ENCODE measurements around the gene NLGN1. TPM values are rescaled to one million over a fixed set of nuclear protein-coding genes. Genes with fewer than 3 reads are reported as not detected.

NLGN1 gene
- total and polyA plus RNA-seq, 7 experiments from 2014 or later, result not detected

DNA sequence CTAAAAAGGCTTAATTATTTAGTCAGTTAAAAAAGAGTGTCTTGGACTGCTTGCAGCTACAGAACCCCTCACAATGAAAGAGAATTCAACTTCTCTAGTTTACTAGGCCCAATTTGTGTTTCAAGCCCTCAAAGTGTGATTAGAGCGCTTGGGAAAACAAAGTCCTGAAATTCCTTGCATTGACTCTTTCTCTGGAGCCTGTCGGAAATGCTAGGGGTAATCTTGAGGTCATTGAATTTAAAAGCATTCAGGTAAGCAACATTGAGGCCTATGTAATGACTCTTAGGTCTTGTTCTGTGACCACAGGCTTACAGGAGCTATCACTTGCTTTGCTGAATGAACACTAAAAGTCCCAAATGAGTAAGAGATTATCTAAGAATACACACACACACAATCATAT is 186.0 kb downstream of the NLGN1 start:
- H3K4me1 ChIP-seq (ENCODE audit: control insufficient read depth in 2 of 2, insufficient read depth in 2 of 2, low read length in 2 of 2), result no peaks in the 10 kb centered on the region
- ChIA-PET CTCF (no interaction called here), POLR2A (no interaction called here)
- Mint-ChIP-seq H3K4me3 (no peak overlapping the region), H3K9me3 (peaks cover 0 to 7% (median 0%) of the 10 kb centered on the region in 11 donors), H3K27me3 (peaks cover 29 to 31% (median 31%) of the 10 kb centered on the region in 5 donors), H3K27ac (no peak overlapping the region), H3K36me3 (no peaks in the 10 kb centered on the region), H3K4me1 (peaks cover 6 to 14% (median 9%) of the 10 kb centered on the region in 7 donors)
- no peaks in the 10 kb centered on the region for H3K27me3 ChIP-seq (ENCODE audit: control insufficient read depth in 2 of 2, insufficient read depth in 2 of 2, low read length in 2 of 2)
- no peaks in the 10 kb centered on the region for H3K36me3 ChIP-seq (ENCODE audit: control insufficient read depth in 2 of 3, insufficient read depth in 3 of 3, low read length in 3 of 3)
- intact Hi-C loops (cut with micrococcal nuclease), result loop anchor here in 1 of 2 donors (10.0 kb wide), 1 partner anchor 189 kb away; the partner anchor contains the start of gene NLGN1
- no peak overlapping the region for H3K4me3 ChIP-seq (ENCODE audit: low read length)
- H3K9me3 ChIP-seq (ENCODE audit: control insufficient read depth in 2 of 3, low read length in 3 of 3), result no peaks in the 10 kb centered on the region
- H3K27ac ChIP-seq (ENCODE audit: low read depth, low read length), result no peak overlapping the region
- no peak for DNase-seq
- no peak for ATAC-seq

DNA sequence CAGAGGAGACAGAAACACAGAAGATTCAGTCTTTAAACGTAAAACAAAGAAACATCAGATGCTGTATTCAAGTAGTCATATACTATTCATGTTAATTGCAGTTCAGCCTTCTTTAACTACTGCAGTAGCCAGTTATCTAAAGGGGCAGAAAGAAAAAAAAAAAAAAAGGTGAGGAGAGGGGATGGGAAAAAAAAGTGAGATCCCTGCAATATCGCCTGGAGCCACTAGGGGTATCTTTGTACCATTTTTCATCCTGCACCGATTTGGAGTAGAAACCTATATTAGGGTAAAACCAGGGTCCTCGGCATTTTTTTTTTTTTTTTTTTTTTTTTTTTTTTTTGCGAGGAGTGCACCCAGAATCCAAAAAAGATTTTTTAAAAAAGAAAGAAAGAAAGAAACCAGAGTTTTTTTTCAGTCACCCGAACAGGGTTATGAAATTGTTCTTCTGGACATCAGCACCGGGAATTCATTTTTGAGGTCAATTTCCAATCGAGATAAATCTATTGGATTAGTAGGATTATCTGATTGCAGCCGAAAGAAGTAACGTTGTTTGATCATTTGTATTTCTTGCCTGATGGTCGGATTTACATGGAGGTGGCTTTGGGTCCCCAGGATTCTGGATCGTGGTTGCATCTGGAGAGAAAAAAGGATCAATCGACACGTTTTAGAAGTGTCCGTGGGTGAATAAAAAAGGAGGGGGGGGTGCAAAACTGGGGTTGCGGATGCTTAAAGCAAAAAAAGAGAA is 186.7 kb downstream of the NLGN1 start:
- ChIA-PET CTCF (no interaction called here), POLR2A (no interaction called here)
- Mint-ChIP-seq H3K4me3 (peak overlapping the region in 4 of 10 donors; percentile 8 to 48 (median 20)), H3K4me1 (peaks cover 6 to 14% (median 9%) of the 10 kb centered on the region in 7 donors), H3K36me3 (no peaks in the 10 kb centered on the region), H3K27me3 (peaks cover 29 to 31% (median 31%) of the 10 kb centered on the region in 5 donors), H3K9me3 (peaks cover 0 to 7% (median 0%) of the 10 kb centered on the region in 11 donors), H3K27ac (no peak overlapping the region)
- no peaks in the 10 kb centered on the region for H3K27me3 ChIP-seq (ENCODE audit: control insufficient read depth in 2 of 2, insufficient read depth in 2 of 2, low read length in 2 of 2)
- no peaks in the 10 kb centered on the region for H3K36me3 ChIP-seq (ENCODE audit: control insufficient read depth in 2 of 3, insufficient read depth in 3 of 3, low read length in 3 of 3)
- no peak overlapping the region for H3K27ac ChIP-seq (ENCODE audit: low read depth, low read length)
- no peaks in the 10 kb centered on the region for H3K9me3 ChIP-seq (ENCODE audit: control insufficient read depth in 2 of 3, low read length in 3 of 3)
- H3K4me1 ChIP-seq (ENCODE audit: control insufficient read depth in 2 of 2, insufficient read depth in 2 of 2, low read length in 2 of 2), result no peaks in the 10 kb centered on the region
- no peak for ATAC-seq
- intact Hi-C loops (cut with micrococcal nuclease), result loop anchor here in 1 of 2 donors (10.0 kb wide), 1 partner anchor 189 kb away; the partner anchor contains the start of gene NLGN1
- H3K4me3 ChIP-seq (ENCODE audit: low read length), result no peak overlapping the region
- DNase-seq, result no peak

DNA sequence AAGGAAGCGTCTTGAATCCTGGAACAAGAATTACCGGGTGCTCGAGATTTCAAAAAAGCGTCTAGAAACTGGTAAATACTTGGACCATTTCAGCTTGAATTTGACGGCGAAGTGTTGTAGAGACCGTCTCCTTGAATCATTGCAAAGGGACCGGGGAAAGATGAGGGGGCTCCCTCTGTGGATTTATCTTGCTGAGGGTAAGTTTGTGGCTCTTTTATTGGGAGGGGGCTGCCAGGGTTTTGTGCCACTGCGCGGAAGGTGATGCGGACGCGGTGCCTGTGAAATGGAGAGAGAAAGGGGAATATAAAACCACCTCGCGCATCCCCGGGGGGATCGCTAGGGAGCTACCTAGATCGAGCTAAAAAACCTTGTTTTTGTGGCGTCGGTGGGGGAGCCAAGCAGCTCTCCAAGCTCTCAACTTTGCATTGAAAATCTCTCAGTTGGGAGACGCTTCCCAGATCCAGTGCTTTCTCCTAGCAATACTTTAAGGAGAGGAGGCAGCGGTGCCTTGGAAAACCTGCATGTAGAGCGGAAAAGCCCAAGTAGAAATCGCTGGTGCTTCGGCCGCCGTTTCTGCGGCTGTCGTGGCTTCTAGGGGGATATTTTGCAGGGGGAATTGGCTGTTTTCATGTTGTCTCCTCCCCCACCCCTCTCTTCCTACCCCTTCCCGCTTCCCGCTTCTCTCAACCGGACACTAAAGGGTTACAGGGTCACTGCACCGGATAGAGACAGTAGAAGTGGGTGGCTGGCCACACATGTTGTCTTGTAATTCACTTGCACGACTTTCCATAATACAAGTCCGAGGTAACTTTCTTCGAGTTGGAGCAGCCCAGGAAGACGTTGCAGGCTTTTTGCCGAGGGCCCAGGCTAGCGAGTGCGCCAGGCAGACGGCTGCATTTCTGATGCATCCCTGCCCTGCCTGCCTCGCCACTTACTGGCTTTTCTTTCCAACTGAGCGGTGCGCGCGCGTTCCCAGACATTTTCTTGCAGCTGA is 187.6 kb downstream of the NLGN1 start:
- no peak for DNase-seq
- no peak for ATAC-seq
- H3K9me3 ChIP-seq (ENCODE audit: control insufficient read depth in 2 of 3, low read length in 3 of 3), result no peaks in the 10 kb centered on the region
- Mint-ChIP-seq H3K4me3 (peak overlapping the region in 6 of 10 donors; percentile 10 to 48 (median 27)), H3K27ac (no peak overlapping the region), H3K27me3 (peaks cover 29 to 31% (median 31%) of the 10 kb centered on the region in 5 donors), H3K9me3 (peaks cover 0 to 7% (median 0%) of the 10 kb centered on the region in 11 donors), H3K36me3 (no peaks in the 10 kb centered on the region), H3K4me1 (peaks cover 6 to 14% (median 9%) of the 10 kb centered on the region in 7 donors)
- intact Hi-C loops (cut with micrococcal nuclease), result loop anchor here in 1 of 2 donors (10.0 kb wide), 1 partner anchor 190 kb away; the partner anchor contains the start of gene NLGN1
- ChIA-PET POLR2A (no interaction called here), CTCF (no interaction called here)
- no peaks in the 10 kb centered on the region for H3K36me3 ChIP-seq (ENCODE audit: control insufficient read depth in 2 of 3, insufficient read depth in 3 of 3, low read length in 3 of 3)
- H3K4me3 ChIP-seq (ENCODE audit: low read length), result no peak overlapping the region
- H3K4me1 ChIP-seq (ENCODE audit: control insufficient read depth in 2 of 2, insufficient read depth in 2 of 2, low read length in 2 of 2), result no peaks in the 10 kb centered on the region
- no peaks in the 10 kb centered on the region for H3K27me3 ChIP-seq (ENCODE audit: control insufficient read depth in 2 of 2, insufficient read depth in 2 of 2, low read length in 2 of 2)
- no peak overlapping the region for H3K27ac ChIP-seq (ENCODE audit: low read depth, low read length)

GRCh38 chr3:173586166-173586565 is 188.6 kb downstream of the NLGN1 start:
- no peak for ATAC-seq
- Mint-ChIP-seq H3K4me1 (peaks cover 6 to 14% (median 9%) of the 10 kb centered on the region in 7 donors), H3K27ac (no peak overlapping the region), H3K9me3 (peaks cover 0 to 7% (median 0%) of the 10 kb centered on the region in 11 donors), H3K4me3 (no peak overlapping the region), H3K36me3 (no peaks in the 10 kb centered on the region), H3K27me3 (peaks cover 29 to 31% (median 31%) of the 10 kb centered on the region in 5 donors)
- no peaks in the 10 kb centered on the region for H3K27me3 ChIP-seq (ENCODE audit: control insufficient read depth in 2 of 2, insufficient read depth in 2 of 2, low read length in 2 of 2)
- CTCF ChIA-PET, result no interaction called here
- H3K9me3 ChIP-seq (ENCODE audit: control insufficient read depth in 2 of 3, low read length in 3 of 3), result no peaks in the 10 kb centered on the region
- intact Hi-C loops (cut with micrococcal nuclease), result loop anchor here in 1 of 2 donors (10.0 kb wide), 1 partner anchor 191 kb away; the partner anchor contains the start of gene NLGN1
- H3K4me3 ChIP-seq (ENCODE audit: low read length), result no peak overlapping the region
- no peak overlapping the region for H3K27ac ChIP-seq (ENCODE audit: low read depth, low read length)
- no peaks in the 10 kb centered on the region for H3K36me3 ChIP-seq (ENCODE audit: control insufficient read depth in 2 of 3, insufficient read depth in 3 of 3, low read length in 3 of 3)
- no peak for DNase-seq
- no peaks in the 10 kb centered on the region for H3K4me1 ChIP-seq (ENCODE audit: control insufficient read depth in 2 of 2, insufficient read depth in 2 of 2, low read length in 2 of 2)
- POLR2A ChIA-PET, result no interaction called here

DNA sequence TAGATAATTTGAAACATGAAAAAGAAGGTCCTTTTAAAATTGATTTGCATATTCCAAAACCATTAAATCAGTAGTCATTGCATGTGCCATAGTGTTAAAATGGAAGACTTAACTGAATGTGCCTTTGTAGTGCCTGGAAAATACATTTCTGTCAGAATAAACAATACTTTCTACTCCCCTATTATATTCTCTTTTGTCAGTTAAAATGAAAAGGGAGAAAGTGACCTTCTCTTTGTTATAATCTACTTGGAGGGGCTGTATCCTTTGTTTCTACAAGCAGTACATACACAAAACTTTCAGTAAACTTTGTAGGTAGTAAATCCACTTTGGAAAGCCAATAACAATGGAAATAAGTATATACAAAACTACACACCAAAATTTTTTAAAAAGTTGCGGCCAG is 189.5 kb downstream of the NLGN1 start:
- H3K4me1 Mint-ChIP-seq, result peaks cover 6 to 14% (median 9%) of the 10 kb centered on the region in 7 donors
- no peak overlapping the region for H3K4me3 ChIP-seq (ENCODE audit: low read length)
- H3K9me3 ChIP-seq (ENCODE audit: control insufficient read depth in 2 of 3, low read length in 3 of 3), result no peaks in the 10 kb centered on the region
- H3K27me3 ChIP-seq (ENCODE audit: control insufficient read depth in 2 of 2, insufficient read depth in 2 of 2, low read length in 2 of 2), result no peaks in the 10 kb centered on the region
- no peak overlapping the region for H3K4me3 Mint-ChIP-seq
- POLR2A ChIA-PET, result no interaction called here
- no peaks in the 10 kb centered on the region for H3K36me3 Mint-ChIP-seq
- DNase-seq (no peak), ATAC-seq (no peak)
- no peak overlapping the region for H3K27ac Mint-ChIP-seq
- CTCF ChIA-PET, result no interaction called here
- H3K27me3 Mint-ChIP-seq, result peaks cover 29 to 31% (median 31%) of the 10 kb centered on the region in 5 donors
- peaks cover 0 to 7% (median 0%) of the 10 kb centered on the region in 11 donors for H3K9me3 Mint-ChIP-seq
- H3K36me3 ChIP-seq (ENCODE audit: control insufficient read depth in 2 of 3, insufficient read depth in 3 of 3, low read length in 3 of 3), result no peaks in the 10 kb centered on the region
- H3K4me1 ChIP-seq (ENCODE audit: control insufficient read depth in 2 of 2, insufficient read depth in 2 of 2, low read length in 2 of 2), result no peaks in the 10 kb centered on the region
- H3K27ac ChIP-seq (ENCODE audit: low read depth, low read length), result no peak overlapping the region
- intact Hi-C loops (cut with micrococcal nuclease), result loop anchor here in 1 of 2 donors (10.0 kb wide), 1 partner anchor 192 kb away; the partner anchor contains the start of gene NLGN1

DNA sequence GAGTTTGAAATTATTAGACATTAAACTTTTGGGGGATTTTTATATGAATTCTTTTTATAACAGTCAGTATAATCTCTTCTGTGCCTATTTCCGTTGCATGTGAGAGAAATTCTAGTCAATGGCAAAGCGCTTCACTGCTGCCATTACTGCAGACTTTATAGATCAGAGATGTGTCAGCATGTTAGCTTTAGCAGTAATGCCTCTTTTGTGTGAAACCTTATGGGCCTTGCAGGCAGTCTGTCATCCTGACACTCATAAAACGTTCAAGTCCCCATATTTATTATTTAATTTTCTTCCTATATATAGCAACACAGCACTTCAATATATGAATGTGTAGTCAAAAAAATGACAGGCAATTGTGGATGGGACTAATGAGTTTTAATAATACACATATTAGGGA is 191.0 kb downstream of the NLGN1 start:
- Mint-ChIP-seq H3K4me3 (no peak overlapping the region), H3K4me1 (peaks cover 6 to 14% (median 9%) of the 10 kb centered on the region in 7 donors), H3K36me3 (no peaks in the 10 kb centered on the region), H3K27me3 (peaks cover 24 to 31% (median 27%) of the 10 kb centered on the region in 5 donors), H3K9me3 (peaks cover 0 to 15% (median 6%) of the 10 kb centered on the region in 11 donors), H3K27ac (no peak overlapping the region)
- ChIA-PET POLR2A (no interaction called here), CTCF (no interaction called here)
- no peaks in the 10 kb centered on the region for H3K27me3 ChIP-seq (ENCODE audit: control insufficient read depth in 2 of 2, insufficient read depth in 2 of 2, low read length in 2 of 2)
- H3K27ac ChIP-seq (ENCODE audit: low read depth, low read length), result no peak overlapping the region
- H3K4me3 ChIP-seq (ENCODE audit: low read length), result no peak overlapping the region
- intact Hi-C loops (cut with micrococcal nuclease), result loop anchor here in 1 of 2 donors (10.0 kb wide), 1 partner anchor 194 kb away; the partner anchor contains the start of gene NLGN1
- no peaks in the 10 kb centered on the region for H3K36me3 ChIP-seq (ENCODE audit: control insufficient read depth in 2 of 3, insufficient read depth in 3 of 3, low read length in 3 of 3)
- H3K9me3 ChIP-seq (ENCODE audit: control insufficient read depth in 2 of 3, low read length in 3 of 3), result no peaks in the 10 kb centered on the region
- no peaks in the 10 kb centered on the region for H3K4me1 ChIP-seq (ENCODE audit: control insufficient read depth in 2 of 2, insufficient read depth in 2 of 2, low read length in 2 of 2)
- DNase-seq (no peak), ATAC-seq (no peak)
